HFFc6 (cell line): ENCODE data around the gene SLC18A3. TPM values are rescaled to one million over a fixed set of nuclear protein-coding genes. Genes with fewer than 3 reads are reported as not detected.

Experiments
- DNase-seq: peaks from one replicate; pipeline ENCODE4 v3.0.0-alpha.2; 2018
- H3K27ac Mint-ChIP-seq: 2 replicates; pipeline ENCODE4 v1.8.0; 2020; ENCODE audit warnings: mild to moderate bottlenecking, mixed read lengths
- H3K27me3 Mint-ChIP-seq: 2 replicates; pipeline ENCODE4 v1.8.0; 2021; ENCODE audit warnings: mild to moderate bottlenecking, moderate library complexity, mixed read lengths; ENCODE audit not compliant: insufficient read depth
- H3K36me3 Mint-ChIP-seq: 2 replicates; pipeline ENCODE4 v1.8.0; 2021; ENCODE audit warnings: low read depth, mixed read lengths
- H3K4me1 Mint-ChIP-seq: 2 replicates; pipeline ENCODE4 v1.8.0; 2020; ENCODE audit warnings: low read depth, mixed read lengths
- H3K4me3 Mint-ChIP-seq: 2 replicates; pipeline ENCODE4 v1.8.0; 2020; ENCODE audit warnings: mild to moderate bottlenecking, moderate library complexity, mixed read lengths
- H3K9me3 Mint-ChIP-seq: 2 replicates; pipeline ENCODE4 v1.8.0; 2020; ENCODE audit warnings: mild to moderate bottlenecking, mixed read lengths
- total RNA-seq, 6 experiments: library from RNA; stranded (reverse); fragmentation: NEBNext Ultra II Directional; extraction: Animal tissue kit (Norgen Biotek cat#: 25700); gene quantifications; 2 replicates in 1 of 6; 3 replicates in 5 of 6; pipeline ENCODE4 v1.2.3, GENCODE V29; 2021
- TF ChIP-seq, protein P1 (sequence below): fragments of 200-600 bp; sonication (generic); IDR thresholded peaks from 2 replicates; pipeline ENCODE4 v1.5.0; 2021; ENCODE audit warnings: antibody characterized with exemption, mild to moderate bottlenecking

The SLC18A3 gene
- total RNA-seq, 6 experiments from 2014 or later: not detected

DNA sequence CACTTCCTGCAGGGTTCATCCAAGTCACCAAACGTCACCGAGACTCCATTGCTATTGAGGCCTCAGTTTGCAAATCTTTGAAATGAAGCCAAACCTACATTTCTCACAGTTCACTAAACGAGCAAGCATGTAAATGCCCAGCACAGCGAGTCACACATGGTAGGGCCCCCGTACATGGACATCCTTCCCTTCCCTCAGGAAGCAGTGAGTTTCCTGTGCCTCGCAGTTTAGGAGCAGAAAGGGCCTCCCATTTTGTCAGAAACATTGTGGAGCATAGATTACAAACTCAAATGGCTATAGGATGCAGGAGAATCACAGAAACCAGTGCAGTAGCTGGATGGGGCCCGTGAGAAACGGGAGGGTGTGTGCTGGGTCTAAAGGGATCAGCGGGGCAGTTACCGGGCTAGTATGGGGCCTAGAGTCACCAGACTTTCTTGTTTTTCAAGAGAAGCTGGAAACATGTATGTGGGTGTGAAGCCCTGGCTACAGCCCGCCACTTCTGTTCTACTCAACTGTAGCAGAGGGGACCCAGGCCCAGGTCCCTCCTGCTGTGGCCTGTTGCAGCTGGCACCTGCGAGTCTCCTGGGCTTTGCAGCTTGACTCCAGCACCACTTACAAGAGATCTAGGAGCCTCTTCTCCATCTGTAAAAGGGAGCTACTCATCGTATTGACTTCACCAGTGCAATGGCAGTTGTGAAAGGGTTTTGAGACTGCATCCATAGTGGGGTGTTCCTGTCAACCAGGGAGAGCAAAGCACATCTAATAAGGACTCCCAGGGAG is 14.2 kb upstream of the SLC18A3 start:
- TF ChIP-seq, protein P1, sequence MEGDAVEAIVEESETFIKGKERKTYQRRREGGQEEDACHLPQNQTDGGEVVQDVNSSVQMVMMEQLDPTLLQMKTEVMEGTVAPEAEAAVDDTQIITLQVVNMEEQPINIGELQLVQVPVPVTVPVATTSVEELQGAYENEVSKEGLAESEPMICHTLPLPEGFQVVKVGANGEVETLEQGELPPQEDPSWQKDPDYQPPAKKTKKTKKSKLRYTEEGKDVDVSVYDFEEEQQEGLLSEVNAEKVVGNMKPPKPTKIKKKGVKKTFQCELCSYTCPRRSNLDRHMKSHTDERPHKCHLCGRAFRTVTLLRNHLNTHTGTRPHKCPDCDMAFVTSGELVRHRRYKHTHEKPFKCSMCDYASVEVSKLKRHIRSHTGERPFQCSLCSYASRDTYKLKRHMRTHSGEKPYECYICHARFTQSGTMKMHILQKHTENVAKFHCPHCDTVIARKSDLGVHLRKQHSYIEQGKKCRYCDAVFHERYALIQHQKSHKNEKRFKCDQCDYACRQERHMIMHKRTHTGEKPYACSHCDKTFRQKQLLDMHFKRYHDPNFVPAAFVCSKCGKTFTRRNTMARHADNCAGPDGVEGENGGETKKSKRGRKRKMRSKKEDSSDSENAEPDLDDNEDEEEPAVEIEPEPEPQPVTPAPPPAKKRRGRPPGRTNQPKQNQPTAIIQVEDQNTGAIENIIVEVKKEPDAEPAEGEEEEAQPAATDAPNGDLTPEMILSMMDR: no peak
- Mint-ChIP-seq H3K4me3 (no peak overlapping the region), H3K27me3 (peaks cover 3% of the 10 kb centered on the region), H3K27ac (peak overlapping the region; percentile 41; the same call in 1 of the 2 replicates), H3K36me3 (no peaks in the 10 kb centered on the region), H3K9me3 (no peaks in the 10 kb centered on the region), H3K4me1 (peaks cover 76% of the 10 kb centered on the region)
- DNase-seq: no peak

DNA sequence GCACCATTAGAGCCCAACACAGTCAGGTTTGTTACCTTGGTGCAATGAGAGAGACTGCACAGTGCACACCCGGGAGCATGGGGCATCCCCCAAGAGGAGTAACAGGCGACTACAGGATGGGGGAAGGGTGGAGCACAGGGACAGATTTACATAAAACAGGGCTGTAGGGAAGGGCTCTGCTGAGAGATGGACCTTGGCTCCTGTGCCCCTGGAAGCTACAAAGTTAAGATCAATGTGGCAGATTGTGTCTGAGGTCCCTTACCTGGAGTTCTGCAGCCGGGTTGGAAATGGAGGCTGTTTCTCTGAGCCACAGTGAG is 13.7 kb upstream of the SLC18A3 start:
- Mint-ChIP-seq H3K9me3 (no peaks in the 10 kb centered on the region), H3K36me3 (no peaks in the 10 kb centered on the region), H3K4me1 (peaks cover 81% of the 10 kb centered on the region), H3K27ac (no peak overlapping the region), H3K27me3 (peaks cover 1% of the 10 kb centered on the region), H3K4me3 (no peak overlapping the region)
- TF ChIP-seq, protein P1: no peak
- DNase-seq: no peak

DNA sequence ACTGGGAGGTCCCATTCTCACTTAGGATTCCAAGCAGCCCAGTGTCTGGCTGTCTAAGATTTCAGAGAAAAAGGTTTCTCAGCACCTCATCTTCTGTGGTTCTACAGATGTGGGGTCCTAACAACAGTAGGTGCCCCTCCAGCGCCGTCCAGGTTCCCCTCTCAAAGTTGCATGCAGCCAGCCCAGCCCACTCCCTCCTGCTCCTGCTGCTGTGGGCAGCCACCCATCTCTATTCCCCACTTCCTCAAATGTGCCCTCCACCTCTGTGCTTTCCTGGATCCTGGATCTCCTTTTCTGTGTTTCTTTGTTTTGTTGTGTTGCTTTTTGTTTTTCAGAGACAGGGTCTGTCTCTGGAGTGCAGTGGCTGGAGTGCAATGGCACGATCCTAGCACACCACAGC is 13.3 kb upstream of the SLC18A3 start:
- DNase-seq: no peak
- Mint-ChIP-seq H3K4me3 (no peak overlapping the region), H3K9me3 (no peaks in the 10 kb centered on the region), H3K4me1 (peaks cover 85% of the 10 kb centered on the region), H3K27ac (no peak overlapping the region), H3K36me3 (no peaks in the 10 kb centered on the region), H3K27me3 (no peaks in the 10 kb centered on the region; the same call in none of the 2 replicates)
- TF ChIP-seq, protein P1: no peak

DNA sequence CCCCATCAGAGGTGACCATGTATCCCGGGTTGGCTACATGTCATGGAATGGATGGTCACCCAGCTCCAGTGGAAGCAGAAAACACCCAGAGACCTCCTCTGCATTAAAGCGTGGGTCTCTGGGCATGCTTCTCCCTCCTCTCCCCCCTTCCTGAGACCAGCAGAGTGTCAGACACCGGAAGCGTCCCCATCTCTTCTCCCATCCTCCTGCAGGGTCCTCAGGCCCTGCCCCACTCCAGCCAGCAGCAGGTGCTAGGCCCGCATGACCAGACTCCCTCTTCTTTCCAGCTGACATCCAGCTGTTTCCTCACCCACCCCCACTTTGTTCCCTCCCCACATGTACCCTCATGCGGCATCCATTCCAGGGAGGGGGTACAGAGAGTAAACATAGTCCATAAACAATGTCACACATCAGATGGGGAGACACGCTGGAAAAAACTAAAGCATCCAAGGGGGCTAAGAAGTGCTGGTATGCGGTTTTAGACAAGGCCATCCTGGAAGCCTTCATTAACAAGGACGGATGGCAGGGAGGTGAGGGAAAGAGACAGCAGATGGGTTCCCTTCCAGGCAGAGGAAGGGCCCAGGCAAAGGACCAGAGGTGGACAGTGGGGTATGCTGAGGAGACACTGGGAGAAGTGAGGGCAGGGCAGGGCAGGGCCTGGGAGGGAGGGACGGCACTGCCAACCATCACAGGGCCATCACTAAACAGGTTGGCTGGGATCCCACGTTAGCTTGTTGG is 12.5 kb upstream of the SLC18A3 start:
- no peaks in the 10 kb centered on the region for H3K9me3 Mint-ChIP-seq
- H3K4me1 Mint-ChIP-seq: peaks cover 87% of the 10 kb centered on the region
- TF ChIP-seq, protein P1: no peak
- H3K27ac Mint-ChIP-seq: no peak overlapping the region
- H3K27me3 Mint-ChIP-seq: no peaks in the 10 kb centered on the region; the same call in none of the 2 replicates
- no peak overlapping the region for H3K4me3 Mint-ChIP-seq
- DNase-seq: no peak
- no peaks in the 10 kb centered on the region for H3K36me3 Mint-ChIP-seq

DNA sequence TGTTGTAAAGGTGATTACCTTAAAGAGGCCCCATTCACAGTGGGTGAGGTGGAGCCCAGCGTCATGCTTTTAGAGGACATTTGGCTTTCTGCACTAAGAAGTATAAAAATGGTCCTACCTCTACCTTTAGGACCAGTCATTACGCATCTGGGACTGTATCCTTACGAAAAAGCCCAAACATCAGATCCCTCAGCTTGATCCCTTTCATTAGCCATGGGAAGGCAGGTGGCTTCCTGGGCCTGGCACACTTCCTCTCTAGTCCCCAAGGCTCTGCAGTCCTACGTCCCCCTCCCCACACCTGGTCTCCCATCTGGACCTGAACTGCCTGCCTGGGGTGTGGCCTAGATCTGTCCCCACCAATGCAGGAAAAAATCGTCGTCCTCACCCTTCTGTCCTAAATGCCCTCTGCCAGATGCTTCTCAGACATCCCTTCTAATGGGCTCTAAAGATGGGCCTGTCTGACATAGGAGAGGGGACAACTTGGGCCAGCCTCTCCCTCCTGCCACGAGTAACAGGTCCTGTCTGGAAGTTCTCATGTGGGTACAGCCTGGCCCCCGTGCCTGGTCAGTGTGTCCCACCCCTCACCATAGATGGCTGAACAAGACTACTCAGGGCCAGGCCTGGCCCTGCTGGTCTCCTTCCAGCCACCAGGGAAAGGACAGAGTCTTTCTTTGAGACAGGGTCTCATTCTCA is 11.8 kb upstream of the SLC18A3 start:
- no peak for DNase-seq
- peaks cover 80% of the 10 kb centered on the region for H3K4me1 Mint-ChIP-seq
- H3K27me3 Mint-ChIP-seq: peaks cover 1% of the 10 kb centered on the region
- no peaks in the 10 kb centered on the region for H3K36me3 Mint-ChIP-seq
- H3K9me3 Mint-ChIP-seq: no peaks in the 10 kb centered on the region
- H3K27ac Mint-ChIP-seq: peak overlapping the region; percentile 31; the same call in 1 of the 2 replicates
- H3K4me3 Mint-ChIP-seq: no peak overlapping the region
- TF ChIP-seq, protein P1: no peak
